Thoracic aorta (tissue), 2 donors: Measurements from ENCODE around the gene PSAP. TPM values are rescaled to one million over a fixed set of nuclear protein-coding genes. Genes with fewer than 3 reads are reported as not detected.
A peak's percentile ranks its signal among the peaks of the same experiment; 100 is the strongest.
"Not testable (repeated sequence)": the region's sequence is repeated elsewhere in the genome, so short reads cannot be mapped to it uniquely, and the experiment has no call there.

Source experiments
- ATAC-seq: fragments of 150-250 bp; one replicate; pipeline ENCODE4 v1.8.0; 2017; ENCODE audit warnings: low read depth; ENCODE audit not compliant: insufficient number of reproducible peaks, low FRiP score
- DNase-seq: peaks from one replicate; pipeline ENCODE4 v3.0.0-alpha.2; 2020; ENCODE audit warnings: low spot score
- H3K27ac ChIP-seq, 2 donors: fragments of 200-600 bp; sonication (generic); 1 replicate in 1 of 2; 2 replicates in 1 of 2; pipeline ENCODE4 v1.5.1; 2016; ENCODE audit warnings: mild to moderate bottlenecking in 2 of 2, moderate library complexity in 2 of 2
- H3K27me3 ChIP-seq: fragments of 200-600 bp; sonication (generic); replicated peaks from 2 replicates; pipeline ENCODE4 v1.6.0; 2016; ENCODE audit warnings: mild to moderate bottlenecking; ENCODE audit not compliant: insufficient read depth
- H3K36me3 ChIP-seq: fragments of 200-600 bp; sonication (generic); one replicate; pipeline ENCODE4 v1.5.1; 2016
- H3K4me1 ChIP-seq, 2 donors: fragments of 200-600 bp; sonication (generic); 1 replicate in 1 of 2; 2 replicates in 1 of 2; pipeline versions ENCODE4 v1.5.1 to v1.6.0; 2016; ENCODE audit warnings: low read depth in 2 of 2, mild to moderate bottlenecking in 1 of 2; ENCODE audit not compliant: control insufficient read depth in 1 of 2
- H3K4me3 ChIP-seq: fragments of 200-600 bp; sonication (generic); 2 replicates; pipeline ENCODE4 v1.5.1; 2016; ENCODE audit warnings: mild to moderate bottlenecking
- H3K9me3 ChIP-seq: fragments of 200-600 bp; sonication (generic); 2 replicates; pipeline ENCODE4 v1.5.1; 2016
- total RNA-seq, 2 donors: library from RNA; depleted of rRNA; stranded (reverse); fragments of >200 nt; gene quantifications; one replicate each; pipeline versions ENCODE4 v1.1.0 to v1.2.3, GENCODE V29; 2016
- TF ChIP-seq, protein P1 (sequence below): fragments of 200-600 bp; sonication (generic); IDR thresholded peaks from one replicate; pipeline ENCODE4 v1.5.1; 2019; ENCODE audit warnings: antibody characterized with exemption

Gene PSAP
- total RNA-seq, 2 donors from 2014 or later: 1,091 to 1,135 TPM

DNA sequence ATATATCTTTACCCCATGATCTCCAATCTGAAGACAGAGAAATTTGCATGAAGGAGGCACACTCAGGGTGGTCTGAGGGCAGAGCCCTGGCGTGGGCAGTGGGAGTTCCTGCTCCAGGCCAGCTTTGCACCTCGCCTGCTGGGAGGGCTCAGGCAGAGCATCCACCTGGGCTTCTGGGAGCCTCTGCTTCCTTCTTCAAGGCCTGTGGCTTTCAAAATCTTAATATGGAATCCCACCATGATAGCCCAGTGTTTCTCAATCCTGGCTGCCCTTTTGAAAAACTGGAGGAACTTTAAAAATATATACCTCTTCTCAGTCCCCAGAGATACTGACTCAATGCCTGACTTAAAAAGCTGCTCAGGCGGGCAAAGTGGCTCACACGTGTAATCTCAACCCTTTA lies 36.7 kb upstream of the PSAP start:
- no peak for DNase-seq

GRCh38 chr10:71882813-71883659 lies 32.0 kb upstream of the PSAP start:
- no peaks in the 10 kb centered on the region for H3K27me3 ChIP-seq
- H3K9me3 ChIP-seq: no peaks in the 10 kb centered on the region
- H3K36me3 ChIP-seq: no peaks in the 10 kb centered on the region
- no peak overlapping the region for H3K4me3 ChIP-seq
- no peak overlapping the region for H3K27ac ChIP-seq
- peaks cover 3 to 4% of the 10 kb centered on the region in 2 donors for H3K4me1 ChIP-seq
- TF ChIP-seq, protein P1, sequence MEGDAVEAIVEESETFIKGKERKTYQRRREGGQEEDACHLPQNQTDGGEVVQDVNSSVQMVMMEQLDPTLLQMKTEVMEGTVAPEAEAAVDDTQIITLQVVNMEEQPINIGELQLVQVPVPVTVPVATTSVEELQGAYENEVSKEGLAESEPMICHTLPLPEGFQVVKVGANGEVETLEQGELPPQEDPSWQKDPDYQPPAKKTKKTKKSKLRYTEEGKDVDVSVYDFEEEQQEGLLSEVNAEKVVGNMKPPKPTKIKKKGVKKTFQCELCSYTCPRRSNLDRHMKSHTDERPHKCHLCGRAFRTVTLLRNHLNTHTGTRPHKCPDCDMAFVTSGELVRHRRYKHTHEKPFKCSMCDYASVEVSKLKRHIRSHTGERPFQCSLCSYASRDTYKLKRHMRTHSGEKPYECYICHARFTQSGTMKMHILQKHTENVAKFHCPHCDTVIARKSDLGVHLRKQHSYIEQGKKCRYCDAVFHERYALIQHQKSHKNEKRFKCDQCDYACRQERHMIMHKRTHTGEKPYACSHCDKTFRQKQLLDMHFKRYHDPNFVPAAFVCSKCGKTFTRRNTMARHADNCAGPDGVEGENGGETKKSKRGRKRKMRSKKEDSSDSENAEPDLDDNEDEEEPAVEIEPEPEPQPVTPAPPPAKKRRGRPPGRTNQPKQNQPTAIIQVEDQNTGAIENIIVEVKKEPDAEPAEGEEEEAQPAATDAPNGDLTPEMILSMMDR: no peak
- ATAC-seq: no peak
- no peak for DNase-seq

More for the DNA sequence above, 36.7 kb upstream of the PSAP start:
- no peak for ATAC-seq
- H3K9me3 ChIP-seq: no peaks in the 10 kb centered on the region
- peak overlapping the region in 1 of 2 donors; percentile 42 for H3K27ac ChIP-seq
- H3K4me1 ChIP-seq: peaks cover 9 to 11% of the 10 kb centered on the region in 2 donors
- H3K27me3 ChIP-seq: no peaks in the 10 kb centered on the region
- TF ChIP-seq, protein P1: no peak
- peak overlapping the region; percentile 73 for H3K4me3 ChIP-seq
- no peaks in the 10 kb centered on the region for H3K36me3 ChIP-seq

GRCh38 chr10:71881647-71882355 lies 30.8 kb upstream of the PSAP start:
- DNase-seq (no peak), ATAC-seq (no peak)
- Histone ChIP-seq H3K4me3 (no peak overlapping the region), H3K27me3 (no peaks in the 10 kb centered on the region), H3K27ac (no peak overlapping the region), H3K36me3 (no peaks in the 10 kb centered on the region), H3K4me1 (no peaks in the 10 kb centered on the region), H3K9me3 (no peaks in the 10 kb centered on the region)
- TF ChIP-seq, protein P1: no peak

GRCh38 chr10:71881307-71881624 lies 30.2 kb upstream of the PSAP start:
- not testable (repeated sequence) for ATAC-seq, H3K4me3 ChIP-seq, H3K27me3 ChIP-seq, DNase-seq, H3K9me3 ChIP-seq, H3K4me1 ChIP-seq, H3K27ac ChIP-seq, H3K36me3 ChIP-seq

- no peak overlapping the region for H3K4me3 ChIP-seq
- DNase-seq (no peak), ATAC-seq (no peak)
- H3K27ac ChIP-seq: no peak overlapping the region
- H3K36me3 ChIP-seq: no peaks in the 10 kb centered on the region
- H3K27me3 ChIP-seq: no peaks in the 10 kb centered on the region
- TF ChIP-seq, protein P1: no peak
- H3K4me1 ChIP-seq: no peaks in the 10 kb centered on the region
- no peaks in the 10 kb centered on the region for H3K9me3 ChIP-seq
These were observed 29.6 kb upstream of the PSAP start for GRCh38 chr10:71880425-71881306.
